B cell (primary cell): ENCODE measurements around the gene AMZ1. TPM values are rescaled to one million over a fixed set of nuclear protein-coding genes. Genes with fewer than 3 reads are reported as not detected.

ENCODE experiments used
- ATAC-seq: fragments of 200-7000 bp; cut with Tn5 transposase; one replicate; pipeline ENCODE4 v1.10.0; 2021; ENCODE audit warnings: low read depth, mild to moderate bottlenecking, moderate number of reproducible peaks, moderate library complexity
- CTCF ChIA-PET: fragments of 350-600 bp; sonication (Branson Sonifier 250); formaldehyde crosslinking; loops from one replicate; lab custom pipeline; 2021; ENCODE audit warnings: antibody characterized with exemption, inconsistent platforms; lab: Charles Lee
- POLR2A ChIA-PET: fragments of 350-600 bp; sonication (Branson Sonifier 250); formaldehyde crosslinking; loops from one replicate; lab custom pipeline; 2021; ENCODE audit warnings: antibody characterized with exemption; lab: Charles Lee
- DNase-seq: peaks from one replicate; pipeline ENCODE4 v3.0.0; 2013
- H2AFZ ChIP-seq: 2 replicates; pipeline ENCODE4 v1.6.1; 2012; ENCODE audit warnings: mild to moderate bottlenecking, low read depth, low read length; ENCODE audit not compliant: insufficient read depth, poor library complexity, severe bottlenecking
- H3K27ac ChIP-seq, 2 donors: 1 replicate in 1 of 2; 2 replicates in 1 of 2; pipeline ENCODE4 v1.5.1; 2012 to 2013; ENCODE audit warnings: low read length in 2 of 2, mild to moderate bottlenecking in 2 of 2, moderate library complexity in 1 of 2
- H3K27me3 ChIP-seq, 4 experiments: fragments of 200-600 bp in 1 of 4; sonication (generic) in 1 of 4; replicated peaks in 1 of 4; 1 replicate in 2 of 4; 2 replicates in 2 of 4; pipeline versions ENCODE4 v1.6.1 to v1.7.0; 2013 to 2016; ENCODE audit warnings: low read length in 3 of 4, mild to moderate bottlenecking in 2 of 4, mixed read lengths in 1 of 4, moderate library complexity in 1 of 4; ENCODE audit not compliant: insufficient read depth in 4 of 4, control insufficient read depth in 3 of 4; ENCODE audit errors: control extremely low read depth in 1 of 4
- H3K36me3 ChIP-seq, 2 experiments: replicated peaks in 1 of 2; 1 replicate in 1 of 2; 2 replicates in 1 of 2; pipeline versions ENCODE4 v1.6.1 to v1.7.1; 2013; ENCODE audit warnings: low read length in 1 of 2; ENCODE audit not compliant: insufficient read depth in 2 of 2, control insufficient read depth in 1 of 2; ENCODE audit errors: control extremely low read depth in 1 of 2, extremely low read depth in 1 of 2
- H3K4me1 ChIP-seq, 2 donors: fragments of 200-600 bp in 1 of 2; sonication (generic) in 1 of 2; 1 replicate in 1 of 2; 2 replicates in 1 of 2; pipeline versions ENCODE4 v1.5.1 to v1.6.1; 2013 to 2017; ENCODE audit warnings: low read length in 2 of 2; ENCODE audit not compliant: control insufficient read depth in 2 of 2, insufficient read depth in 2 of 2
- H3K4me2 ChIP-seq: replicated peaks from 2 replicates; pipeline ENCODE3; 2012; ENCODE audit warnings: mild to moderate bottlenecking, low read depth, low read length; ENCODE audit not compliant: poor library complexity, severe bottlenecking
- H3K4me3 ChIP-seq, 5 experiments: fragments of 200-600 bp in 1 of 5; sonication (generic) in 1 of 5; 1 replicate in 3 of 5; 2 replicates in 2 of 5; pipeline versions ENCODE4 v1.5.1 to v1.7.0; 2011 to 2016; ENCODE audit warnings: low read length in 4 of 5, mild to moderate bottlenecking in 4 of 5, low read depth in 2 of 5, control low read depth in 1 of 5, moderate library complexity in 1 of 5; ENCODE audit not compliant: insufficient read depth in 1 of 5; ENCODE audit errors: control extremely low read depth in 1 of 5, extremely low read depth in 1 of 5
- H3K79me2 ChIP-seq: fragments of 200-600 bp; sonication (generic); one replicate; pipeline ENCODE4 v1.6.0; 2016; ENCODE audit warnings: low read length; ENCODE audit not compliant: control insufficient read depth, insufficient read depth
- H3K9ac ChIP-seq: fragments of 200-600 bp; sonication (generic); 2 replicates; pipeline ENCODE4 v1.6.1; 2017; ENCODE audit warnings: mild to moderate bottlenecking, low read length, moderate library complexity
- H3K9me3 ChIP-seq, 3 donors: one replicate each; pipeline versions ENCODE4 v1.6.1 to v1.7.1; 2013; ENCODE audit warnings: low read length in 2 of 3; ENCODE audit not compliant: control insufficient read depth in 2 of 3, insufficient read depth in 1 of 3; ENCODE audit errors: control extremely low read depth in 1 of 3
- H4K20me1 ChIP-seq: 2 replicates; pipeline ENCODE4 v1.6.0; 2012; ENCODE audit warnings: mild to moderate bottlenecking, low read length; ENCODE audit not compliant: insufficient read depth, control insufficient read depth, poor library complexity, severe bottlenecking
- H3K27ac Mint-ChIP-seq: one replicate; pipeline ENCODE4 v1.8.0; 2021; ENCODE audit warnings: mixed read lengths
- H3K27me3 Mint-ChIP-seq: one replicate; pipeline ENCODE4 v1.8.0; 2021; ENCODE audit warnings: mixed read lengths
- H3K4me1 Mint-ChIP-seq: one replicate; pipeline ENCODE4 v1.8.0; 2021; ENCODE audit warnings: mixed read lengths
- H3K4me3 Mint-ChIP-seq: one replicate; pipeline ENCODE4 v1.8.0; 2021; ENCODE audit warnings: mixed read lengths
- H3K9me3 Mint-ChIP-seq: one replicate; pipeline ENCODE4 v1.8.0; 2022; ENCODE audit warnings: mixed read lengths; ENCODE audit not compliant: insufficient read depth
- EZH2 ChIP-seq: IDR thresholded peaks from 2 replicates; pipeline ENCODE4 v1.6.1; 2012; ENCODE audit warnings: borderline replicate concordance, low read depth, mild to moderate bottlenecking, moderate library complexity, low read length; ENCODE audit not compliant: insufficient read depth, poor library complexity, severe bottlenecking
- WGBS: methylation state at CpG from one replicate; pipeline ENCODE4 v1.1.5; 2013; ENCODE audit warnings: missing lambda C conversion rate; ENCODE audit not compliant: insufficient coverage; 5-methylcytosine and 5-hydroxymethylcytosine counted together
- intact Hi-C: fragments of 100-400 bp; cut with micrococcal nuclease; formaldehyde crosslinking; loops from one replicate; pipeline ENCODE4 v1.10.0; 2022
- polyA plus RNA-seq: library from polyadenylated mRNA; depleted of rRNA; stranded (reverse); fragments of >200 nt; gene quantifications from 2 replicates; pipeline ENCODE4 v1.2.3, GENCODE V29; 2012
- total RNA-seq, 2 donors: library from RNA; stranded (reverse); fragments of 120-200 nt in 1 of 2; gene quantifications; 1 replicate in 1 of 2; 2 replicates in 1 of 2; pipeline versions ENCODE4 v1.2.3 to v1.2.4, GENCODE V29; 2013 to 2022
- TF ChIP-seq, protein P1 (sequence below): fragments of 200-600 bp; IDR thresholded peaks from one replicate; pipeline ENCODE4 v1.8.0; 2022; ENCODE audit warnings: antibody characterized with exemption, mild to moderate bottlenecking

The AMZ1 gene
- total and polyA plus RNA-seq, 2 donors (not counting 1 experiment from before 2014, with no cell fraction given): 0.73 to 13.2 TPM

DNA sequence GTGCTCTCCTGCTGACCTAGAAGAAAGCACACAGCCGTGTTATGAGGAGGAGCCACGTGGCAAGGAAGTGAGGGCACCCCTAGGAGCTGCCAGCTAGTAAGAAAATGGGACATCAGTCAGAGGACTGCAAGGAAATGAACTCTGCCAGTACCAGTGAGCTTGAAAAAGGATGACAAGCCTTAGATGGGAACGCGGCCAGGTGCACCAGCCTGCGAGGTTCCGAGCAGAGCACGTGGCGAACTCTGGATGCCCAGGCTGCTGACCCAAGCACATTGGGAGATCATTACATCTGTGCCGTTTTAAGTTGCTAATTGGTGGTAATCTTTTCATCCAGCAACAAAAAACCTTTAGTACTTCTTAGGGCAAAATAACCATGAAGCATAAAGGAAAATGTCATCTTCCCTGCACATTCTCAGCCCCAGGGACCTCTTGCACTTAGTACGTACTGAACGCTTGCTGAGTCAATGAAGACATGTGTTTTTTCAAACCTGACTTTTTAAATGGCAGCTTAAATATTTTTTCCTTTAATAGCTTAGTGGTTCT lies 69.4 kb downstream of the AMZ1 start:
- Histone ChIP-seq H2AFZ (no peak overlapping the region), H3K36me3 (peaks cover 0 to 29% of the 10 kb centered on the region in 2 experiments), H3K4me3 (no peak overlapping the region), H3K4me1 (peaks cover 7 to 10% of the 10 kb centered on the region in 2 donors), H3K27ac (peak overlapping the region in 1 of 2 donors; percentile 11), H3K9me3 (no peaks in the 10 kb centered on the region), H3K79me2 (peaks cover 43% of the 10 kb centered on the region), H3K9ac (no peak overlapping the region), H4K20me1 (peaks cover 31% of the 10 kb centered on the region), H3K27me3 (no peaks in the 10 kb centered on the region), H3K4me2 (no peak overlapping the region)
- ATAC-seq (peak; percentile 5), DNase-seq (no peak)
- ChIA-PET POLR2A (interaction anchor here (1.2 kb wide), 1 partner anchor 15 kb away, joined by 4 read pairs; no protein-coding TSS in a partner anchor), CTCF (interaction anchor here (0.7 to 3.6 kb wide), 4 partner anchors 10 to 47 kb away, joined by 3 to 18 read pairs (median 4); no protein-coding TSS in a partner anchor)
- TF ChIP-seq, protein P1, sequence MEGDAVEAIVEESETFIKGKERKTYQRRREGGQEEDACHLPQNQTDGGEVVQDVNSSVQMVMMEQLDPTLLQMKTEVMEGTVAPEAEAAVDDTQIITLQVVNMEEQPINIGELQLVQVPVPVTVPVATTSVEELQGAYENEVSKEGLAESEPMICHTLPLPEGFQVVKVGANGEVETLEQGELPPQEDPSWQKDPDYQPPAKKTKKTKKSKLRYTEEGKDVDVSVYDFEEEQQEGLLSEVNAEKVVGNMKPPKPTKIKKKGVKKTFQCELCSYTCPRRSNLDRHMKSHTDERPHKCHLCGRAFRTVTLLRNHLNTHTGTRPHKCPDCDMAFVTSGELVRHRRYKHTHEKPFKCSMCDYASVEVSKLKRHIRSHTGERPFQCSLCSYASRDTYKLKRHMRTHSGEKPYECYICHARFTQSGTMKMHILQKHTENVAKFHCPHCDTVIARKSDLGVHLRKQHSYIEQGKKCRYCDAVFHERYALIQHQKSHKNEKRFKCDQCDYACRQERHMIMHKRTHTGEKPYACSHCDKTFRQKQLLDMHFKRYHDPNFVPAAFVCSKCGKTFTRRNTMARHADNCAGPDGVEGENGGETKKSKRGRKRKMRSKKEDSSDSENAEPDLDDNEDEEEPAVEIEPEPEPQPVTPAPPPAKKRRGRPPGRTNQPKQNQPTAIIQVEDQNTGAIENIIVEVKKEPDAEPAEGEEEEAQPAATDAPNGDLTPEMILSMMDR: no peak
- TF ChIP-seq EZH2: no peak
- WGBS: 67% methylated on average over 4 of the region's 11 CpGs
- Mint-ChIP-seq H3K27me3 (no peaks in the 10 kb centered on the region), H3K9me3 (no peaks in the 10 kb centered on the region), H3K27ac (peak overlapping the region; percentile 89), H3K4me1 (peaks cover 39% of the 10 kb centered on the region), H3K4me3 (peak overlapping the region; percentile 63)
- intact Hi-C loops: no loop called here
